Measurements from ENCODE around the gene LITAF. TPM values are rescaled to one million over a fixed set of nuclear protein-coding genes. Genes with fewer than 3 reads are reported as not detected.

LITAF gene
- total and polyA plus RNA-seq, 4 donors = 5.2 to 65.2 (median 36.0) TPM

- TF ChIP-seq CTCF (IDR thresholded peaks at IDR 0.05; ENCODE audit: low read depth, low read length, missing input control) (no peak), MAX (IDR thresholded peaks at IDR 0.05) (no peak), EGR1 (IDR thresholded peaks at IDR 0.05; ENCODE audit: low read depth in 2 of 2) (no peak), ATF3 (IDR thresholded peaks at IDR 0.05) (no peak), SP1 (IDR thresholded peaks at IDR 0.05) (no peak), NR2F2 (IDR thresholded peaks at IDR 0.05) (no peak)
Measured at GRCh38 chr16:11566398-11566797, 20.3 kb downstream of the LITAF start (continued).

GRCh38 chr16:11565665-11566064, 21.1 kb downstream of the LITAF start:
- Histone ChIP-seq H3K36me3 (ENCODE audit: control insufficient read depth in 4 of 4, insufficient read depth in 3 of 4, low read depth in 1 of 4, low read length in 3 of 4) (peaks cover 0 to 5% (median 1%) of the 10 kb centered on the region in 4 donors), H3K9me3 (ENCODE audit: control insufficient read depth in 4 of 4, low read length in 3 of 4) (no peaks in the 10 kb centered on the region), H3K27me3 (ENCODE audit: control insufficient read depth in 4 of 4, insufficient read depth in 4 of 4, low read length in 3 of 4) (no peaks in the 10 kb centered on the region), H3K9ac (ENCODE audit: low read depth in 1 of 2, low read length in 2 of 2) (no peak overlapping the region), H3K4me3 (ENCODE audit: low read depth in 1 of 3, low read length in 3 of 3) (no peak overlapping the region), H3K27ac (ENCODE audit: low read depth in 1 of 2, low read length in 2 of 2) (no peak overlapping the region), H3K4me1 (ENCODE audit: control insufficient read depth in 4 of 4, insufficient read depth in 4 of 4, low read length in 3 of 4) (peaks cover 3 to 22% (median 16%) of the 10 kb centered on the region in 4 donors)
- no peak for TF ChIP-seq ATF3 (IDR thresholded peaks at IDR 0.05)
- TF ChIP-seq CTCF (IDR thresholded peaks at IDR 0.05; ENCODE audit: low read depth, low read length, missing input control) = no peak
- TF ChIP-seq ZBTB33 (IDR thresholded peaks at IDR 0.05) = no peak
- TF ChIP-seq FOXA2 (IDR thresholded peaks at IDR 0.05) = no peak
- TF ChIP-seq RXRA (IDR thresholded peaks at IDR 0.05) = no peak
- no peak for TF ChIP-seq FOXA1 (IDR thresholded peaks at IDR 0.05)
- no peak for TF ChIP-seq MAX (IDR thresholded peaks at IDR 0.05)
- no peak for TF ChIP-seq JUND (IDR thresholded peaks at IDR 0.05)
- TF ChIP-seq YY1 (IDR thresholded peaks at IDR 0.05) = no peak
- TF ChIP-seq RAD21 (IDR thresholded peaks at IDR 0.05) = no peak
- TF ChIP-seq REST (IDR thresholded peaks at IDR 0.05) = no peak
- no peak for TF ChIP-seq HNF4A (conservative IDR thresholded peaks at IDR 0.05)
- no peak for TF ChIP-seq SP1 (IDR thresholded peaks at IDR 0.05)
- no peak for TF ChIP-seq HNF4G (IDR thresholded peaks at IDR 0.05)
- TF ChIP-seq NR2F2 (IDR thresholded peaks at IDR 0.05) = no peak
- TF ChIP-seq TAF1 (conservative IDR thresholded peaks at IDR 0.05) = no peak
- TF ChIP-seq EGR1 (IDR thresholded peaks at IDR 0.05; ENCODE audit: low read depth in 2 of 2) = no peak
- no peak for TF ChIP-seq GABPA (IDR thresholded peaks at IDR 0.05 in 1 of 2, conservative IDR thresholded peaks at IDR 0.05 in 1 of 2)
- DNase-seq (ENCODE audit: low spot score) = no peak
- 98% methylated on average over 11 of the region's 11 CpGs for WGBS
